GM10847 (cell line): Measurements from ENCODE around the gene IPO13.

Source experiments
- POLR2A ChIP-seq: IDR thresholded peaks from 2 replicates; pipeline ENCODE4 v1.6.1; 2011; ENCODE audit not compliant: insufficient read length; ENCODE audit errors: extremely low read depth

The IPO13 gene

DNA sequence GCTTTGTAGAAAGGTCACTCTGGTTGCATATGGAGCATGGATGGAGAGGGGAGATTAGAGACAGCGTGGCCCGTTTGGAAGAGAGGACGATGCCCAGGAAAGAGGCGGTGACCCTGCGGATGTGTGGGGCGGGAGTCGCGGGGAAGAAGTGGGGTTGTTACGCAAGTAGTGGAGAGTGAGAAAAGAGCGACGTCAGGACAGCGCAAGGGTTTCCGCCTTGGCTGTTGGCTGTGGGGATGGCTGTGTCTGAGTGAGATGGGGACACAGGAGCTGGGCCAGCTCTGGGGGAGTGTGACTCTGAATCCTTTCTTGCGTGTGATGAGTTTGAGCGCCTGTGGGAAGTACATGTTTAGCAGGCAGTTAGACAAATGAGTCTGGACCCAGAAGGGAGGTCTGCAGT, 36.1 kb downstream of the IPO13 start:
- no peak for TF ChIP-seq POLR2A

- no peak for TF ChIP-seq POLR2A
Measured at GRCh38 chr1:43983253-43983899, 36.6 kb downstream of the IPO13 start.

DNA sequence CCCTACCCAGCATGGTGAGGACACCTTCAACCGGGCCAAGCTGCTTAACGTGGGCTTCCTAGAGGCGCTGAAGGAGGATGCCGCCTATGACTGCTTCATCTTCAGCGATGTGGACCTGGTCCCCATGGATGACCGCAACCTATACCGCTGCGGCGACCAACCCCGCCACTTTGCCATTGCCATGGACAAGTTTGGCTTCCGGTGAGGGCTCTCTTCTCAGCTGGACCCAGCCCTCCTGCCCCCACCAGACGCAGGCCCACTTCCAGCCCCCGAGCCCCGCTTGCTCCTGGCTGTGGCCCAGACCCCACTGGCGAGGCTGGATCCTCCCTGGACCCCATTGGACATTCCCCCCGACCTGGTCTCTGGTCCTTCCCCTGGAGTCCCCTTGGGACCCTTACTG, 38.1 kb downstream of the IPO13 start:
- TF ChIP-seq POLR2A = no peak

- TF ChIP-seq POLR2A = no peak
Measured at GRCh38 chr1:43985984-43986595, 39.3 kb downstream of the IPO13 start.

GRCh38 chr1:43986712-43987111, 40.0 kb downstream of the IPO13 start:
- no peak for TF ChIP-seq POLR2A

DNA sequence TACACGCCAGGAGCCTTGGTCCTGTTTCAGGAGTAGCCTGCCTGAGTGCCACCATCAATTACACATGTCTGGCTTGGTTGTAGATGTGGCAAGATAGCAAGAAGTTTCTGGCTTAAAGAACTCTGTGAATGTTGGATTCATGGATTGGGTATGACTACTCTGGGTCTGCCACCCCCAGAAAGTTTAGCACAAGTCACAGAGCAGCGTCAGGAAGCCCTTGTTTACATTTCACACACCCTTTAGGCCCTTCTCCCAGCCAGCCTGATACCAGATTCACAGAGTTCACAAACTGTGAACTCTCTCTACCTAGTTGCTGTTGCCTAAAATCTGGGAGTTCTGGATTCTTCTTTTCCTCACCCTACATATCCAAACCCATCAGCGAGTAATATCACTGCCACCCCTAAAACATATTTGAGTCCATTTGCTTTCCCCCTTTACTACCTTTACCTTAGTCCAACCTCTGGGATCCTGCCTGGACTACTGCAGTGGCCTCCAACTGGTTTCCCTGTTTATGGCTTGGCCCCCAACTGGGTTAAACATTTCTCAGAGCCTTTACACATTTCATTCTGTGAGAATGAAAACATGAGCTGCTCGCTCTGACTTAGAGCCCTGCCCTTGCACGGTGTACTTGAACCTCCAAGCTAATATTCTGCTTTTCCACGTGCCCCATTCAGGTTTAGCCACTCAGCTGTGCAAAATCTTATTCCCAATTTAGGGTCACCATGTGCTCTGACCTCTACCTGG, 40.6 kb downstream of the IPO13 start:
- TF ChIP-seq POLR2A = no peak

GRCh38 chr1:43990271-43991199, 43.8 kb downstream of the IPO13 start:
- no peak for TF ChIP-seq POLR2A

DNA sequence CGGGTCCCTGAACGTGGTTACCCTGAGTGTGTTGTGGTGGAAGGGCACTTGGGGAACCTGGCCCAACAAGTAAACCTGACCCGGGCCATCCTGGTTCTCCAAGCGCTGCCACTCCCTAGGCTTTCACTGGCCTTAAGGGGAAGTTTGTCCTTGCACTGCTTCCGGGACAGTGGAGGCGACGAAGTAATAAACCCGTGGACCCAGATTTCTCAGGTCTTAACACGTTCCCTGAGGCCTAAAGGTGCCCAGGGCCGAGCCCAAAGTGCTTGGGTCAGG, 44.4 kb downstream of the IPO13 start:
- no peak for TF ChIP-seq POLR2A

- no peak for TF ChIP-seq POLR2A
Measured at GRCh38 chr1:43991476-43992231, 44.9 kb downstream of the IPO13 start, which contains the start of gene CCDC24. Gene CCDC24, plus strand, starts transcription at chr1:43991599. Its CDS starts 280 bp downstream, at chr1:43991879.

DNA sequence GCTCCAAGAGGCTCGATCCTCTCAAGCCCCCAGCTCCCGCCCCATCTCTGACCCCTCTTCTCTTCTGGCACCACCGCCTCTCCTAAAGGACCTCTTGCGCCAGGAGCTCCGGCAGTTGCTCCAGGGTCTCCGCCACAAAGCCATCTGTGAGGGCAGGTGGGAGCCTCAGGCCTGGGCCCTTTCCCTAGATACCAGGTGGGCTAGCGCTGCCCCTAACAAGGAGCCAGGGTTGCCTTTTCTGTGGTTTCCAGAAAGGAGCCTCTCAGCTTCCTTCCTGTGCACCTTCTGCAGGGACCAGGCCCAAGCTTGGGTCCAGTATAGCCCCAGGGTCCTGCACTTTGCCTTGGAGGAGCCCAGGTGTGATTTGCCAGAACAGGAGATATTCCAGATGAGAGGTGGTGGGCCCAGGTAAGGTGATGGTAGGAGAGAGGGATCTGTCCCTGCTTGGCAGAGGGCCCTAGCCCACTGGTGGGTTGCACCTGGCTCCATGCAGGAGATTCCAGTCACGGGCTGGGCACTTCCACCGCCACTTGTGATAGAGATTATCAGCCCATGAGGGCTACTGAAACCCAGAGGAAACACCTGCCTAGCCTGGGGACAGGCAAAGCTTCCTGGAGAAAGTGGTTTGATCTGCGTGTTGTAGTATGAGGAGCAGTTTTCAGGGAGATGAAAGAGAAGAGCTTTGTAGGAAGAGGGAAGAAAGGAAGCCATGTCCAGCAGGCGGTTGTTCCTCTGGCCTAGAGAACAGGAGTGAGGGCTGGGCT, 45.7 kb downstream of the IPO13 start:
- no peak for TF ChIP-seq POLR2A

- TF ChIP-seq POLR2A = no peak
Measured at GRCh38 chr1:43993206-43993914, 46.6 kb downstream of the IPO13 start.

- no peak for TF ChIP-seq POLR2A
Measured at GRCh38 chr1:43994071-43994470, 47.3 kb downstream of the IPO13 start.

GRCh38 chr1:43994794-43995790, 48.3 kb downstream of the IPO13 start:
- TF ChIP-seq POLR2A = no peak
